HEK293T (cell line): ENCODE results near the gene UTP3.

Experiments used
- NFRKB ChIP-seq: fragments of 450-650 bp; IDR thresholded peaks from 2 replicates; pipeline ENCODE4 v1.6.1; 2016; ENCODE audit warnings: mild to moderate bottlenecking, moderate library complexity
- TARDBP ChIP-seq: fragments of 450-650 bp; IDR thresholded peaks from 2 replicates; pipeline ENCODE4 v1.6.1; 2016

DNA sequence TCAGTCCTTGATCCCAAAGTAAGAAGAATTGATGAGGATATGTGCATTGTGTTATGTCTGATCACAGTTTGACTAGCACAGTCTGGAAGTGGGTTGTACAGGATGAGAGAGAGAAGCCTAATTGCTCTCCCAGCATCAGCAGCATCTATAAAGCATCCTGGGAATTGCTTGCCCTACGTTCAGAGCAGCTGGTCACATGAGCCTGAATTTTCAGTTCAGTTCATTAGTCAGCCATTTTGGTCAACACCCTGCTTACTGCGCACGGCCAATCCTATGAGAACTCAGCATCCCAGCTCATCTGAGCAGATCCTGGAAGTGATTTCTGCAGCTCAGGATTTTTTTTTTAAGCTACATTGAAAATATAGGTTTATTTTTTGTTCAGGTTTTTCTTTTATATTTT lies 33.4 kb downstream of the UTP3 start, which contains the start of gene RUFY3:
- TF ChIP-seq TARDBP = no peak
- no peak for TF ChIP-seq NFRKB
